NT2/D1 (cell line): ENCODE data around the gene TMEM131.

Source experiments
- DNase-seq: peaks from one replicate; pipeline ENCODE4 v3.0.0-alpha.2; 2011; ENCODE audit warnings: low read depth, low spot score
- H3K27me3 ChIP-seq: 2 replicates; pipeline ENCODE4 v1.6.0; 2011; ENCODE audit warnings: mild to moderate bottlenecking; ENCODE audit not compliant: insufficient read length, insufficient read depth
- H3K36me3 ChIP-seq: 2 replicates; pipeline ENCODE4 v1.6.1; 2011; ENCODE audit warnings: mild to moderate bottlenecking, low read length, mixed read lengths; ENCODE audit not compliant: insufficient read depth, insufficient read length
- H3K4me1 ChIP-seq: 2 replicates; pipeline ENCODE4 v1.5.1; 2011; ENCODE audit not compliant: insufficient read depth, insufficient read length
- H3K4me3 ChIP-seq: 2 replicates; pipeline ENCODE4 v1.5.1; 2011; ENCODE audit warnings: low read depth; ENCODE audit not compliant: insufficient read length
- H3K9ac ChIP-seq: 2 replicates; pipeline ENCODE4 v1.6.0; 2011; ENCODE audit warnings: low read depth; ENCODE audit not compliant: insufficient read length
- H3K9me3 ChIP-seq: 2 replicates; pipeline ENCODE4 v1.5.1; 2011; ENCODE audit warnings: mild to moderate bottlenecking, low read length; ENCODE audit not compliant: insufficient read depth
- SUZ12 ChIP-seq: IDR thresholded peaks from 2 replicates; pipeline ENCODE4 v1.6.1; 2011; ENCODE audit not compliant: insufficient read length, insufficient read depth; ENCODE audit errors: extremely low read depth
- YY1 ChIP-seq: IDR thresholded peaks from 2 replicates; pipeline ENCODE4 v1.6.1; 2011; ENCODE audit not compliant: insufficient read length, insufficient read depth
- ZNF274 ChIP-seq: IDR thresholded peaks from 2 replicates; pipeline ENCODE4 v1.6.1; 2011; ENCODE audit warnings: mild to moderate bottlenecking, low read depth, low read length

TMEM131 gene

GRCh38 chr2:98009887-98010760, 14.4 kb upstream of the TMEM131 start:
- Histone ChIP-seq H3K27me3 (no peaks in the 10 kb centered on the region), H3K9me3 (no peaks in the 10 kb centered on the region), H3K4me1 (no peaks in the 10 kb centered on the region), H3K4me3 (no peak overlapping the region), H3K9ac (no peak overlapping the region), H3K36me3 (no peaks in the 10 kb centered on the region)
- no peak for DNase-seq
- TF ChIP-seq ZNF274: no peak
- TF ChIP-seq SUZ12: no peak
- no peak for TF ChIP-seq YY1

GRCh38 chr2:98008415-98008814, 12.7 kb upstream of the TMEM131 start:
- no peak overlapping the region for H3K9ac ChIP-seq
- no peaks in the 10 kb centered on the region for H3K27me3 ChIP-seq
- H3K4me3 ChIP-seq: no peak overlapping the region
- no peaks in the 10 kb centered on the region for H3K4me1 ChIP-seq
- DNase-seq: no peak
- H3K9me3 ChIP-seq: 0 out of 2 replicates have a peak, but pooled peaks cover 5% of the 10 kb centered on the region
- H3K36me3 ChIP-seq: no peaks in the 10 kb centered on the region
- TF ChIP-seq YY1 (no peak), ZNF274 (no peak), SUZ12 (no peak)

- Histone ChIP-seq H3K36me3 (no peaks in the 10 kb centered on the region), H3K9me3 (0 out of 2 replicates have a peak, but pooled peaks cover 5% of the 10 kb centered on the region), H3K27me3 (no peaks in the 10 kb centered on the region), H3K4me1 (no peaks in the 10 kb centered on the region), H3K4me3 (no peak overlapping the region), H3K9ac (no peak overlapping the region)
- no peak for DNase-seq
- no peak for TF ChIP-seq SUZ12
- no peak for TF ChIP-seq YY1
- TF ChIP-seq ZNF274: no peak
Measured at GRCh38 chr2:98006378-98006777, 10.6 kb upstream of the TMEM131 start.

GRCh38 chr2:98004613-98005012, 8.9 kb upstream of the TMEM131 start:
- TF ChIP-seq YY1: no peak
- no peak for TF ChIP-seq ZNF274
- no peak for TF ChIP-seq SUZ12
- no peak overlapping the region for H3K4me3 ChIP-seq

GRCh38 chr2:98004047-98004446, 8.3 kb upstream of the TMEM131 start:
- 0 out of 2 replicates have a peak, but pooled peaks cover 5% of the 10 kb centered on the region for H3K9me3 ChIP-seq
- H3K4me1 ChIP-seq: no peaks in the 10 kb centered on the region
- no peak for DNase-seq
- H3K36me3 ChIP-seq: no peaks in the 10 kb centered on the region
- H3K4me3 ChIP-seq: no peak overlapping the region
- TF ChIP-seq ZNF274 (no peak), SUZ12 (no peak), YY1 (no peak)
- no peaks in the 10 kb centered on the region for H3K27me3 ChIP-seq
- no peak overlapping the region for H3K9ac ChIP-seq

More at GRCh38 chr2:98004613-98005012, 8.9 kb upstream of the TMEM131 start:
- Histone ChIP-seq H3K9ac (no peak overlapping the region), H3K4me1 (no peaks in the 10 kb centered on the region), H3K36me3 (no peaks in the 10 kb centered on the region), H3K9me3 (0 out of 2 replicates have a peak, but pooled peaks cover 5% of the 10 kb centered on the region), H3K27me3 (no peaks in the 10 kb centered on the region)
- DNase-seq: no peak

- Histone ChIP-seq H3K27me3 (no peaks in the 10 kb centered on the region), H3K4me1 (no peaks in the 10 kb centered on the region), H3K4me3 (no peak overlapping the region), H3K9me3 (0 out of 2 replicates have a peak, but pooled peaks cover 5% of the 10 kb centered on the region), H3K36me3 (no peaks in the 10 kb centered on the region), H3K9ac (no peak overlapping the region)
- TF ChIP-seq SUZ12 (no peak), ZNF274 (no peak), YY1 (no peak)
- DNase-seq: no peak
Measured at GRCh38 chr2:97999536-97999935, 3.8 kb upstream of the TMEM131 start.

- DNase-seq: no peak
- Histone ChIP-seq H3K4me1 (no peaks in the 10 kb centered on the region), H3K4me3 (no peak overlapping the region), H3K36me3 (no peaks in the 10 kb centered on the region), H3K9me3 (no peaks in the 10 kb centered on the region), H3K9ac (no peak overlapping the region), H3K27me3 (no peaks in the 10 kb centered on the region)
- TF ChIP-seq ZNF274 (no peak), YY1 (no peak), SUZ12 (no peak)
Measured at GRCh38 chr2:97998431-97999005, 2.8 kb upstream of the TMEM131 start.
